DLD1 (cell line): Measurements from ENCODE around the gene MCOLN2.
"Not testable (repeated sequence)": the region's sequence is repeated elsewhere in the genome, so short reads cannot be mapped to it uniquely, and the experiment has no call there.

Experiments used
- in situ Hi-C: cut with HindIII; loops from 2 replicates; pipeline ENCODE4 v1.10.0; 2017; ENCODE audit warnings: low sequenced_read_pairs

Gene MCOLN2

GRCh38 chr1:84996846-84997666, at the start of gene MCOLN2:
Gene MCOLN2 (minus strand): TSS chr1:84997113. CDS start chr1:84996872, 241 bp downstream.
- in situ Hi-C loops: no loop called here

GRCh38 chr1:85042413-85042812, 45.5 kb upstream of the MCOLN2 start:
- in situ Hi-C loops: no loop called here

GRCh38 chr1:85041793-85042192, 44.9 kb upstream of the MCOLN2 start:
- in situ Hi-C loops: no loop called here

GRCh38 chr1:85033221-85033620, 36.3 kb upstream of the MCOLN2 start:
- in situ Hi-C loops: no loop called here

GRCh38 chr1:85030536-85030935, 33.6 kb upstream of the MCOLN2 start:
- in situ Hi-C loops: no loop called here

GRCh38 chr1:85028151-85028550, 31.2 kb upstream of the MCOLN2 start:
- in situ Hi-C loops: no loop called here

- in situ Hi-C loops: no loop called here
Observed at GRCh38 chr1:85027242-85027983, 30.5 kb upstream of the MCOLN2 start.

- in situ Hi-C loops: no loop called here
Observed at GRCh38 chr1:85025940-85026339, 29.0 kb upstream of the MCOLN2 start.

GRCh38 chr1:85024736-85025135, 27.8 kb upstream of the MCOLN2 start:
- in situ Hi-C loops: no loop called here

GRCh38 chr1:85022700-85023099, 25.8 kb upstream of the MCOLN2 start:
- in situ Hi-C loops: no loop called here

- in situ Hi-C loops: no loop called here
Observed at GRCh38 chr1:85019994-85020393, 23.1 kb upstream of the MCOLN2 start.

GRCh38 chr1:85015826-85016225, 18.9 kb upstream of the MCOLN2 start:
- in situ Hi-C loops: no loop called here

- in situ Hi-C loops: not testable (repeated sequence)
Observed at GRCh38 chr1:85005641-85006040, 8.7 kb upstream of the MCOLN2 start.

GRCh38 chr1:85001742-85002141, 4.8 kb upstream of the MCOLN2 start:
- in situ Hi-C loops: no loop called here

GRCh38 chr1:84998642-84999280, 1.8 kb upstream of the MCOLN2 start:
- in situ Hi-C loops: no loop called here

- in situ Hi-C loops: no loop called here
Observed at GRCh38 chr1:84997667-84998600, 1.0 kb upstream of the MCOLN2 start.

- in situ Hi-C loops: no loop called here
Observed at GRCh38 chr1:84995484-84996334, 1.2 kb downstream of the MCOLN2 start.

- in situ Hi-C loops: no loop called here
Observed at GRCh38 chr1:84991097-84991920, 5.6 kb downstream of the MCOLN2 start.

GRCh38 chr1:84988588-84988987, 8.3 kb downstream of the MCOLN2 start:
- in situ Hi-C loops: no loop called here
